GM23338 (cell line): ENCODE measurements around the gene TOR2A. TPM values are rescaled to one million over a fixed set of nuclear protein-coding genes. Genes with fewer than 3 reads are reported as not detected.

Source experiments
- ATAC-seq: fragments of 200-7000 bp; cut with Tn5 transposase; 3 replicates; pipeline ENCODE4 v1.9.1; 2020
- DNase-seq: peaks from one replicate; pipeline ENCODE4 v3.0.0-alpha.2; 2015; ENCODE audit warnings: low spot score
- H2AFZ ChIP-seq: fragments of 200-600 bp; sonication (generic); 2 replicates; pipeline ENCODE4 v1.8.0; 2016; ENCODE audit warnings: antibody characterized with exemption, mild to moderate bottlenecking, moderate library complexity
- H3F3A ChIP-seq: fragments of 200-600 bp; sonication (generic); replicated peaks from 2 replicates; pipeline ENCODE4 v1.8.0; 2017; ENCODE audit warnings: antibody characterized with exemption, mixed run types, low read depth
- H3K27ac ChIP-seq: fragments of 200-600 bp; sonication (generic); 2 replicates; pipeline ENCODE4 v1.6.1; 2016; ENCODE audit warnings: low read depth
- H3K27me3 ChIP-seq: fragments of 200-600 bp; sonication (generic); 2 replicates; pipeline ENCODE4 v1.8.0; 2016; ENCODE audit warnings: mild to moderate bottlenecking, mixed run types, moderate library complexity; ENCODE audit not compliant: insufficient read depth
- H3K36me3 ChIP-seq: fragments of 200-600 bp; sonication (generic); 2 replicates; pipeline ENCODE4 v1.8.0; 2016; ENCODE audit warnings: mild to moderate bottlenecking; ENCODE audit not compliant: insufficient read depth
- H3K4me1 ChIP-seq: fragments of 200-600 bp; sonication (generic); 2 replicates; pipeline ENCODE4 v1.8.0; 2016; ENCODE audit warnings: mild to moderate bottlenecking, moderate library complexity; ENCODE audit not compliant: insufficient read depth
- H3K4me2 ChIP-seq: fragments of 200-600 bp; sonication (generic); 2 replicates; pipeline ENCODE4 v1.7.1; 2017; ENCODE audit warnings: mixed run types
- H3K4me3 ChIP-seq: fragments of 200-600 bp; sonication (generic); 2 replicates; pipeline ENCODE4 v1.6.1; 2016; ENCODE audit warnings: mixed run types
- H3K79me2 ChIP-seq: fragments of 200-600 bp; sonication (generic); replicated peaks from 2 replicates; pipeline ENCODE4 v1.8.0; 2017; ENCODE audit warnings: mild to moderate bottlenecking; ENCODE audit not compliant: insufficient read depth
- H3K9me2 ChIP-seq: fragments of 200-600 bp; sonication (generic); 2 replicates; pipeline ENCODE4 v1.8.0; 2017; ENCODE audit not compliant: insufficient read depth
- H4K20me1 ChIP-seq: fragments of 200-600 bp; sonication (generic); replicated peaks from 2 replicates; pipeline ENCODE4 v1.8.0; 2017; ENCODE audit warnings: mild to moderate bottlenecking; ENCODE audit not compliant: insufficient read depth
- H3K27ac Mint-ChIP-seq: 2 replicates; pipeline ENCODE4 v1.8.0; 2020; ENCODE audit warnings: inconsistent platforms, mild to moderate bottlenecking, moderate library complexity, mixed read lengths
- H3K27me3 Mint-ChIP-seq: 3 replicates; pipeline ENCODE4 v1.8.0; 2022; ENCODE audit warnings: low read depth, mild to moderate bottlenecking, moderate library complexity, mixed read lengths, inconsistent platforms; ENCODE audit not compliant: insufficient read depth, poor library complexity
- H3K36me3 Mint-ChIP-seq: 3 replicates; pipeline ENCODE4 v1.8.0; 2021; ENCODE audit warnings: low read depth, mild to moderate bottlenecking, inconsistent platforms, moderate library complexity, mixed read lengths
- H3K4me1 Mint-ChIP-seq: 3 replicates; pipeline ENCODE4 v1.8.0; 2020; ENCODE audit warnings: mild to moderate bottlenecking, inconsistent platforms, mixed read lengths
- H3K4me3 Mint-ChIP-seq: 3 replicates; pipeline ENCODE4 v1.8.0; 2021; ENCODE audit warnings: moderate library complexity, mild to moderate bottlenecking, inconsistent platforms, mixed read lengths
- H3K9me3 Mint-ChIP-seq: 3 replicates; pipeline ENCODE4 v1.8.0; 2020; ENCODE audit warnings: moderate library complexity, mild to moderate bottlenecking, inconsistent platforms, mixed read lengths
- CREB1 ChIP-seq: fragments of 250-450 bp; sonication (Bioruptor Pico); IDR thresholded peaks from 2 replicates; pipeline ENCODE4 v1.5.0; 2020; ENCODE audit warnings: low read depth, mild to moderate bottlenecking, moderate library complexity
- JUNB ChIP-seq: IDR thresholded peaks from one replicate; pipeline ENCODE4 v1.6.1; 2016; ENCODE audit warnings: antibody characterized with exemption; ENCODE audit not compliant: unreplicated experiment
- NANOG ChIP-seq: IDR thresholded peaks from 2 replicates; pipeline ENCODE4 v1.6.1; 2016; ENCODE audit warnings: antibody characterized with exemption, borderline replicate concordance
- POLR2AphosphoS5 ChIP-seq: IDR thresholded peaks from 2 replicates; pipeline ENCODE4 v1.6.1; 2016; ENCODE audit warnings: antibody characterized with exemption, low read depth
- STAT1 ChIP-seq: IDR thresholded peaks from one replicate; pipeline ENCODE4 v1.6.1; 2016; ENCODE audit warnings: antibody characterized with exemption; ENCODE audit not compliant: unreplicated experiment
- ZNF331 ChIP-seq: fragments of 250-450 bp; sonication (Bioruptor Pico); IDR thresholded peaks from 2 replicates; pipeline ENCODE4 v1.5.0; 2020; ENCODE audit warnings: low read depth, mild to moderate bottlenecking, moderate library complexity
- polyA plus RNA-seq: library from polyadenylated mRNA; unstranded; fragments of >200 nt; fragmentation: Nextera tagmentation; extraction: Ambion mirVana; gene quantifications from 2 replicates; pipeline ENCODE4 v1.2.1, GENCODE V29; 2016
- total RNA-seq: library from RNA; depleted of rRNA; stranded (reverse); fragments of >200 nt; shearing (Covaris generic); gene quantifications from 2 replicates; pipeline ENCODE4 v1.2.3, GENCODE V29; 2014
- TF ChIP-seq, protein P1 (sequence below), 2 experiments: fragments of 200-600 bp in 1 of 2; sonication (generic) in 1 of 2; conservative IDR thresholded peaks; 2 replicates each; pipeline versions ENCODE4 v1.5.1 to v1.6.1; 2016 to 2017; ENCODE audit warnings: antibody characterized with exemption in 2 of 2, low read depth in 2 of 2, mild to moderate bottlenecking in 2 of 2, moderate library complexity in 1 of 2
- TF ChIP-seq, protein P2 (sequence below): IDR thresholded peaks from one replicate; pipeline ENCODE4 v1.6.1; 2018; ENCODE audit warnings: antibody characterized with exemption; ENCODE audit not compliant: unreplicated experiment

Gene TOR2A
- total and polyA plus RNA-seq, 2 experiments from 2014 or later, result 14.4 to 23.5 TPM

DNA sequence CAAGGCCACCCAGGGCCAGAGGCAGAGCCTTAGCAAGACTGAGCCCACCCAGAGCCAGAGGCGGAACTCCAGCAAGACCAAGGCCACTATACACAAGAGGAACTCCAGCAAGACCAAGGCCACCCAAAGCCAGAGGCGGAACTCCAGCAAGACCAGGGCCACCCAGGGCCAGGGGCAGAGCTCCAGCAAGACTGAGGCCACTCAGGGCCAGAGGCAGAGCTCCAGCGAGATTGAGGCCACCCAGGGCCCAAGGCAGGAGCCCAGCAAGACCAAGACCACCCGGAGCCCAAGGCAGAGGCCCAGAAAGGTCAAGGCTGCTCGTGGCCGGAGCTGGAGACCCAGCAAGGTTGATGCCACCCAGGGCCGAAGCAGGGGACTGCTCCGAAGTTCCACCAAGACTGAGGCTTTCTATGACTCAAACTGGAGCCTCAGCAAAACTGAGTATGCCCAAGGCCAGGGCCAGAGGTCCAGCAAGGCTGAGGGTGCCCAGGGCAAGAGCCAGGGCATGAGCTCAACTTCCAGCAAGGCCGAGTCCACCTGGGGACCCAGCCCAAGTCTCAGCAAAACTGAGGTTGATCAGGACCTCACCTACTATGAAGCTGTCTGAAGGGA, 4.2 kb downstream of the TOR2A start:
- no peaks in the 10 kb centered on the region for H3K79me2 ChIP-seq
- Mint-ChIP-seq H3K4me1 (peaks cover 11% of the 10 kb centered on the region), H3K27ac (0 out of 2 replicates have a peak overlapping the region, but pooled peaks have one; percentile 78), H3K9me3 (no peaks in the 10 kb centered on the region; the same call in 2 of the 3 replicates), H3K27me3 (peaks cover 10% of the 10 kb centered on the region), H3K4me3 (no peak overlapping the region), H3K36me3 (no peaks in the 10 kb centered on the region)
- no peaks in the 10 kb centered on the region for H4K20me1 ChIP-seq
- DNase-seq (no peak), ATAC-seq (no peak)
- TF ChIP-seq STAT1 (no peak), NANOG (no peak)
- TF ChIP-seq, protein P1, sequence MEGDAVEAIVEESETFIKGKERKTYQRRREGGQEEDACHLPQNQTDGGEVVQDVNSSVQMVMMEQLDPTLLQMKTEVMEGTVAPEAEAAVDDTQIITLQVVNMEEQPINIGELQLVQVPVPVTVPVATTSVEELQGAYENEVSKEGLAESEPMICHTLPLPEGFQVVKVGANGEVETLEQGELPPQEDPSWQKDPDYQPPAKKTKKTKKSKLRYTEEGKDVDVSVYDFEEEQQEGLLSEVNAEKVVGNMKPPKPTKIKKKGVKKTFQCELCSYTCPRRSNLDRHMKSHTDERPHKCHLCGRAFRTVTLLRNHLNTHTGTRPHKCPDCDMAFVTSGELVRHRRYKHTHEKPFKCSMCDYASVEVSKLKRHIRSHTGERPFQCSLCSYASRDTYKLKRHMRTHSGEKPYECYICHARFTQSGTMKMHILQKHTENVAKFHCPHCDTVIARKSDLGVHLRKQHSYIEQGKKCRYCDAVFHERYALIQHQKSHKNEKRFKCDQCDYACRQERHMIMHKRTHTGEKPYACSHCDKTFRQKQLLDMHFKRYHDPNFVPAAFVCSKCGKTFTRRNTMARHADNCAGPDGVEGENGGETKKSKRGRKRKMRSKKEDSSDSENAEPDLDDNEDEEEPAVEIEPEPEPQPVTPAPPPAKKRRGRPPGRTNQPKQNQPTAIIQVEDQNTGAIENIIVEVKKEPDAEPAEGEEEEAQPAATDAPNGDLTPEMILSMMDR (conservative IDR thresholded peaks at IDR 0.05; ENCODE audit: low read depth in 2 of 2), result no peak
- TF ChIP-seq, protein P2, sequence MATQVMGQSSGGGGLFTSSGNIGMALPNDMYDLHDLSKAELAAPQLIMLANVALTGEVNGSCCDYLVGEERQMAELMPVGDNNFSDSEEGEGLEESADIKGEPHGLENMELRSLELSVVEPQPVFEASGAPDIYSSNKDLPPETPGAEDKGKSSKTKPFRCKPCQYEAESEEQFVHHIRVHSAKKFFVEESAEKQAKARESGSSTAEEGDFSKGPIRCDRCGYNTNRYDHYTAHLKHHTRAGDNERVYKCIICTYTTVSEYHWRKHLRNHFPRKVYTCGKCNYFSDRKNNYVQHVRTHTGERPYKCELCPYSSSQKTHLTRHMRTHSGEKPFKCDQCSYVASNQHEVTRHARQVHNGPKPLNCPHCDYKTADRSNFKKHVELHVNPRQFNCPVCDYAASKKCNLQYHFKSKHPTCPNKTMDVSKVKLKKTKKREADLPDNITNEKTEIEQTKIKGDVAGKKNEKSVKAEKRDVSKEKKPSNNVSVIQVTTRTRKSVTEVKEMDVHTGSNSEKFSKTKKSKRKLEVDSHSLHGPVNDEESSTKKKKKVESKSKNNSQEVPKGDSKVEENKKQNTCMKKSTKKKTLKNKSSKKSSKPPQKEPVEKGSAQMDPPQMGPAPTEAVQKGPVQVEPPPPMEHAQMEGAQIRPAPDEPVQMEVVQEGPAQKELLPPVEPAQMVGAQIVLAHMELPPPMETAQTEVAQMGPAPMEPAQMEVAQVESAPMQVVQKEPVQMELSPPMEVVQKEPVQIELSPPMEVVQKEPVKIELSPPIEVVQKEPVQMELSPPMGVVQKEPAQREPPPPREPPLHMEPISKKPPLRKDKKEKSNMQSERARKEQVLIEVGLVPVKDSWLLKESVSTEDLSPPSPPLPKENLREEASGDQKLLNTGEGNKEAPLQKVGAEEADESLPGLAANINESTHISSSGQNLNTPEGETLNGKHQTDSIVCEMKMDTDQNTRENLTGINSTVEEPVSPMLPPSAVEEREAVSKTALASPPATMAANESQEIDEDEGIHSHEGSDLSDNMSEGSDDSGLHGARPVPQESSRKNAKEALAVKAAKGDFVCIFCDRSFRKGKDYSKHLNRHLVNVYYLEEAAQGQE, result no peak
- H3K4me1 ChIP-seq, result peaks cover 9% of the 10 kb centered on the region; the same call in 1 of the 2 replicates
- H3K36me3 ChIP-seq, result no peaks in the 10 kb centered on the region
- H3K9me2 ChIP-seq, result no peaks in the 10 kb centered on the region
- H3F3A ChIP-seq, result no peaks in the 10 kb centered on the region
- H3K4me3 ChIP-seq, result no peak overlapping the region
- H3K27me3 ChIP-seq, result no peaks in the 10 kb centered on the region
- H3K4me2 ChIP-seq, result no peak overlapping the region
- H3K27ac ChIP-seq, result no peak overlapping the region
- no peak overlapping the region for H2AFZ ChIP-seq

DNA sequence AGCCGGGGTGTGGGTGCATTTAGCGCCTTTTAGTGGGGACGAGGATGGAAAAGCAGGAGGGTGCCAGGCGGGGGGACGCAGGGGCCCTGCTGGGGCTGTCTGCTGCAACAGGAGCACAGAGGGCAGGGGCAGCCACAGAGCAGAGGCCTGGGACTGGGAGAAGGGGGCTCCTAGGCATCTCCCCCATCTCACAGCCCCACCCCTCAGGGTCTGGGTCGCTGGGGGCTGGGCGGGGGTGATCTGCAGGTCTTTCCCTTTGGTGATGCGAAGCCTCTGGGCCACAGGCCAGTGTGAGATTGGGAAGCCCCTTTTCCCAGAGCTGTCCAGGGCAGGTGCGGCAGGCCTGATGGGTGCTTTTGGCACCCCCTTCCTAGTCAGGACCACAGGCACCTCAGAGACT, 4.8 kb downstream of the TOR2A start:
- DNase-seq (no peak), ATAC-seq (no peak)
- no peaks in the 10 kb centered on the region for H3F3A ChIP-seq
- Mint-ChIP-seq H3K4me1 (peaks cover 11% of the 10 kb centered on the region), H3K36me3 (no peaks in the 10 kb centered on the region), H3K27ac (0 out of 2 replicates have a peak overlapping the region, but pooled peaks have one; percentile 78), H3K4me3 (no peak overlapping the region), H3K27me3 (peaks cover 9% of the 10 kb centered on the region), H3K9me3 (no peaks in the 10 kb centered on the region; the same call in 2 of the 3 replicates)
- H3K4me3 ChIP-seq, result no peak overlapping the region
- peaks cover 7% of the 10 kb centered on the region; the same call in 1 of the 2 replicates for H3K4me1 ChIP-seq
- no peaks in the 10 kb centered on the region for H4K20me1 ChIP-seq
- H3K27ac ChIP-seq, result no peak overlapping the region
- H3K4me2 ChIP-seq, result no peak overlapping the region
- no peaks in the 10 kb centered on the region for H3K27me3 ChIP-seq
- H3K9me2 ChIP-seq, result no peaks in the 10 kb centered on the region
- H3K79me2 ChIP-seq, result no peaks in the 10 kb centered on the region
- H2AFZ ChIP-seq, result no peak overlapping the region
- no peaks in the 10 kb centered on the region for H3K36me3 ChIP-seq
- TF ChIP-seq, protein P2, result no peak
- TF ChIP-seq, protein P1 (conservative IDR thresholded peaks at IDR 0.05; ENCODE audit: low read depth in 2 of 2), result no peak
- TF ChIP-seq POLR2AphosphoS5, result no peak
- no peak for TF ChIP-seq ZNF331 (CRISPR knock-in tag)
- no peak for TF ChIP-seq JUNB
- TF ChIP-seq CREB1 (CRISPR knock-in tag), result no peak
